D721Med (cell line): ENCODE results near the gene IGF1R.

Experiments
- DNase-seq: peaks from one replicate; pipeline ENCODE4 v3.0.0; 2011; ENCODE audit warnings: low spot score; ENCODE audit not compliant: insufficient read length
- FAIRE-seq: peaks from 2 replicates; lab custom pipeline; 2011; peaks lifted over from hg19 to GRCh38; lab: Jason Lieb, UNC
- CTCF ChIP-seq: IDR thresholded peaks from 2 replicates; pipeline ENCODE4 v1.5.1; 2012; ENCODE audit warnings: mild to moderate bottlenecking, control low read depth; ENCODE audit not compliant: insufficient read depth; ENCODE audit errors: missing control alignments

The IGF1R gene

GRCh38 chr15:98874773-98875172, 226.4 kb downstream of the IGF1R start:
- FAIRE-seq (no peak), DNase-seq (no peak)
- no peak for TF ChIP-seq CTCF

- no peak for DNase-seq
- no peak for FAIRE-seq
- no peak for TF ChIP-seq CTCF
Measured at GRCh38 chr15:98875309-98875708, 227.0 kb downstream of the IGF1R start.

GRCh38 chr15:98876451-98877369, 228.4 kb downstream of the IGF1R start:
- TF ChIP-seq CTCF, result no peak
- FAIRE-seq, result no peak
- DNase-seq, result no peak

GRCh38 chr15:98878172-98878571, 229.8 kb downstream of the IGF1R start:
- no peak for TF ChIP-seq CTCF
- FAIRE-seq (no peak), DNase-seq (no peak)

- DNase-seq (no peak), FAIRE-seq (no peak)
- TF ChIP-seq CTCF, result no peak
Measured at GRCh38 chr15:98878862-98879261, 230.5 kb downstream of the IGF1R start.

- peak; percentile 49 for TF ChIP-seq CTCF
- DNase-seq, result no peak
- no peak for FAIRE-seq
Measured at GRCh38 chr15:98881526-98882520, 233.5 kb downstream of the IGF1R start.
